Urothelium cell line (cell line): ENCODE measurements around the gene ZNF880.
"Not testable (repeated sequence)": the region's sequence is repeated elsewhere in the genome, so short reads cannot be mapped to it uniquely, and the experiment has no call there.

Experiments
- DNase-seq: peaks from one replicate; pipeline ENCODE4 v3.0.0; 2011; ENCODE audit warnings: low spot score, mixed read lengths
- FAIRE-seq: peaks from 2 replicates; lab custom pipeline; 2011; peaks lifted over from hg19 to GRCh38; lab: Jason Lieb, UNC

ZNF880 gene

GRCh38 chr19:52369559-52370340, at the start of gene ZNF880:
TSS of gene ZNF880 (plus strand) at chr19:52369923. CDS start at chr19:52369966, 43 bp downstream.
- FAIRE-seq (no peak), DNase-seq (no peak)

- DNase-seq (no peak), FAIRE-seq (no peak)
Measured at GRCh38 chr19:52322429-52322828, 47.3 kb upstream of the ZNF880 start.

DNA sequence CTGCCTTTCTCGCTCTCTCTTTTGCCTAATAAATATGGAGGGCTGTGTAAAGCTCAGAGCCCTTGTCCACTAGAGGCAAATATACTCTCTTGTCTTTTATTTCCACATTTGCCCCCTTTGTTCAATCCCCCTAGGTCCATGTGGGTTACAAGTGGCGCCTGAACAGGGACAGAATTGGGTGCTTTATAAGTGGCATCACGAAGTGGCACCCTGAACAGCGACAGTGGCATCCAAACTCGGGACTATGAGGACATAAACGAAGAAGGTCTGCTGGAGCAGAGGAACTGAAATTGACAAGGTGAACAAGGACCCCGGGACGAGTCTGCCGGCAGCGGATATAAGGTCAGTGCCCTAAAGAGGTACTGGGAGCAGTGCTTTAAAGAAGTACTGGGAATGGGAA, 38.0 kb upstream of the ZNF880 start:
- FAIRE-seq (no peak), DNase-seq (no peak)

- FAIRE-seq, result no peak
- no peak for DNase-seq
Measured at GRCh38 chr19:52335768-52336116, 34.0 kb upstream of the ZNF880 start.

DNA sequence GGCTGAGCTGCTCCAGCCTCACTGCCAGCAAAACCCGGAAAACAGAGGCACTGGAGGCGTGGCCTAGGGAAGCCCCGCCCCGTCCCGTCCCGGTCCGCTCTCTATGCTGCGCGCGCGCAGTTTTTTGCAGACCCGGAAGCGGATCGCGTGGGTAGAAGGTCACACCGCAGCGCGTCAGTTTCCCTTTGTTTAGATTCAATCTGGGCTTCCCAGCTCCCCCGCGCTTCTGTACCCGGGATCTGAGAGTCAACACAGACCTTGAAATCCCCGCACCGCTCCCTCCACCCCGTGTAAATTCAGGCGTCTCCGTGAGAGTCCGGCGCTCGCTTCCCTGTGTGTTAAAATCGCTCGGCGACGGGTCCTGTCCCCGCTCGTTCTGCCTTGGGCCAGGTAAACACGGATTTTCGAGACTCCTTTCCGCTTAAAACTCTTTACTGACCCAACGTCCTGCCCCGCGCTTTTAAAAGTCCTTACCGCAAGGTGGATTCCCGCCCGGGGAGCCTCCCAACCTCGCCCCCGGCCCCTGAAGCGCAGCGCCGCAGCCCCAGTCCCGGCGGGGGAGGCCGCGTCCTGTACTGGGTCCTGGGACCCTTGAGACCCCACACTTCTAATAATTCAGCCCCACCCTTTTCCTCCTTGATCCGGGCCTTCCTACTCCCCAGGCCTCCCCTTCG, 33.5 kb upstream of the ZNF880 start, which contains the start of gene ZNF610:
TSS of gene ZNF610 (plus strand) at position 127 of the 674 bp plus-strand sequence. CDS start 12,930 bp downstream, outside the sequence.
- DNase-seq, result peak; percentile 83

DNA sequence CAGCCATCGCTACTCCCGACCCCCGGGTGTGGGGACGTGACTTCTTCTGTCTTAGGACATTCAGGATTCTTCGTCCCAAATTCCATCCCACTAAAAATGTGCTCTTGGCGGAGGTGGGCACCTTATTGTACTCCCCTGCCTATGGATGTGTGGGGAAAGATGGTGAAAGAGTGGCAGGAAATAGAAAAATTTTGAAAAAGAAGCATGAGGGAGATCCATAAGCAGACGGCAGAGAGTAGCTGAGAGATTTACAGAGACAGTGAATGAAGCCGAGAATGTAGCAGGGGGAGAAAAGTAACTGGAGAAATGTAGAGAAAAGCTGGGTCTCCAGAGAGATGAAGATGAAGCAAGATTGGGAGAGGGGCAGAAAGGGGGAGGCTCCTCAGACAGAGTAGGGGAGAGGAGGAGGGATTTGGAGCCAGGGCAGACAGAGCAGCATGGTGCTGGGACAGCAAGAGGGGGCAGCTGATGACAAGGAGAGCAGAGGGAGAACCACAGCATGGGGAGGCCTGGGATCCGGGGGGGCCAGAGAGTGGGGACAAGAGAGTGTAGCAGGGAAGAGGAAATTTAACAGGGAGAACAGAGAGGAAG, 32.8 kb upstream of the ZNF880 start:
- DNase-seq, result no peak

More for the DNA sequence above, 33.5 kb upstream of the ZNF880 start, which contains the start of gene ZNF610:
- FAIRE-seq, result no peak

GRCh38 chr19:52339022-52339421, 30.7 kb upstream of the ZNF880 start:
- not testable (repeated sequence) for FAIRE-seq, DNase-seq

More for the DNA sequence above, 32.8 kb upstream of the ZNF880 start:
- FAIRE-seq, result no peak

- DNase-seq, result peak; percentile 38
- no peak for FAIRE-seq
Measured at GRCh38 chr19:52343548-52343947, 26.2 kb upstream of the ZNF880 start.

- DNase-seq (no peak), FAIRE-seq (no peak)
Measured at GRCh38 chr19:52345162-52345561, 24.6 kb upstream of the ZNF880 start.

DNA sequence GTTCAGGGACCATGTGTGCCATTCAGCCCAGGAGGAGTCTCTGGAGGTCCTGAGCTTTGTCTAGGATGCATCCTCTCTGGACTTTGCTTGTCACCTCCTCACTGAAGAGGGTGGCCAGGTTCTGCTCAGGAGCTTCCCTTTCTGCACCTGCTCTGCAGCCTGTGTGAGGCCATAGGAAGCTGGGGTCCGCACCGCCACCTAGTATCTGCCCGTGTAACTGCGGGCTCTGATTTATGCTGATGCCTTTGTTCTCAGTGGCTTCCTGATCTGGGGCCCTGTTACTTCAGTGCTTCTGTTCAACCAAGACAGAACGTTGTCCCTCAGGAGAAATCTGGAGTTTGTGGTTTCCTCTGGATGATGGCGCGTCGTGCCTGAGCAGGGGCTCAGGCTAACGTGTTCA, 18.2 kb upstream of the ZNF880 start:
- DNase-seq, result no peak
- no peak for FAIRE-seq

- FAIRE-seq (no peak), DNase-seq (no peak)
Measured at GRCh38 chr19:52366414-52366824, 3.3 kb upstream of the ZNF880 start.

DNA sequence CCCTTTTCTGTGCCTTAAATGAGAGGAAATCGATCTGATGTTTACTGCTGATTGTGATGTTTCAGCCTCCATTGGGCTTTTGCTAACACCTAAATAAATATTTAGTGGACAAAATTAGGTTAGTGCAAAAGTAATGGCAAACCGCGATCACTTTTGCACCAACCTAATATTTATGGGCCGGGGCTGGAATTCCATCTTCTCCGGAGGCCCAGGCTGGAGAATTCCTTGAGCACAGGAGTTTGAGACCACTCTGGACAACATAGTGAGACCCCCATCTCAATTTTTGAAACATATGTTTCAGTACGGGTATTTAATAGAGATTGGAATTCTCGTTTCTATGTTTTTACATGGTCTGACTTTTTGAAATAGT, 603 bp downstream of the ZNF880 start:
- FAIRE-seq, result no peak

GRCh38 chr19:52391135-52391534, 21.4 kb downstream of the ZNF880 start:
- DNase-seq, result no peak
- no peak for FAIRE-seq

More for the DNA sequence above, 603 bp downstream of the ZNF880 start:
- no peak for DNase-seq

DNA sequence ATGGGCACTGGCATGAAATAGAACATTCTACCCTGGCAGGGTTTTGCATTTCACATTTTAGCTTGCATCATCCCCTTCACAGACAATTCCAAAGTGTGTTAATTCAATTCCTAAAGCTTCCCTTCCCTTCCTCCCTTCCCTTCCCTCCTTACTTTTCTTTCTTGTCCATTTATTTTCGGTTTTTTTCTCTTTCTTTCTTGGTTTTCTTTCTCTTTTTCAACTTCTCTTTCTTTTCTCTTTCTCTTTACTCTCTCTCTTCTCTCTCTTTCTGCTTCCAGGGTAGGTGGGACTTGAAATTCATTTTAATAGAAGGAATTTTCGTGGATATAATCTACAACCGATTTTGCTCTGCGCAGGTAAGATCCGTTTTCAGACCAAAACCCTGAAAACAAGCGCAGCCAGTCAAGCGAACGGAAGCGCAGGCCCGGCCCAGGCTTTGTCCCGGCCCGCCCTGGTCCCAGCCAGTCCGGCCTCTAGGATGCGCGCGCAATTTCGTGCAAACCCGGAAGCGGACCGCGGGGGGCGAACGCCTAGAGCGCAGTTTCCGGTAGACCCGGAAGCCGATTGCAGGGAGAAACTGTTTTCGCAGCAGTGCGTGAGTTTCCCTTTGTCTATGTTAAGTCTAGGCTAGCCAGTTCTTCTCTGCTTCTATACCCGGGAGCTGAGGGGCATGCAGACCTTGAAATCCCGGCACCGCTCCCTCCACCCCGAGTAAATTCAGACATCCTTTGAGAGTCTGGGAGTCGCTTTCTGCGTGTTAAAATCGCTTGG, 27.8 kb downstream of the ZNF880 start, which contains the start of gene ZNF528:
TSS of gene ZNF528 (plus strand) at position 540 of the 771 bp plus-strand sequence. CDS start 4,165 bp downstream, outside the sequence.
- DNase-seq, result peak; percentile 98
- peak; percentile 63 for FAIRE-seq

- DNase-seq (peak; percentile 38), FAIRE-seq (no peak)
Measured at GRCh38 chr19:52398081-52398441, 28.3 kb downstream of the ZNF880 start.

DNA sequence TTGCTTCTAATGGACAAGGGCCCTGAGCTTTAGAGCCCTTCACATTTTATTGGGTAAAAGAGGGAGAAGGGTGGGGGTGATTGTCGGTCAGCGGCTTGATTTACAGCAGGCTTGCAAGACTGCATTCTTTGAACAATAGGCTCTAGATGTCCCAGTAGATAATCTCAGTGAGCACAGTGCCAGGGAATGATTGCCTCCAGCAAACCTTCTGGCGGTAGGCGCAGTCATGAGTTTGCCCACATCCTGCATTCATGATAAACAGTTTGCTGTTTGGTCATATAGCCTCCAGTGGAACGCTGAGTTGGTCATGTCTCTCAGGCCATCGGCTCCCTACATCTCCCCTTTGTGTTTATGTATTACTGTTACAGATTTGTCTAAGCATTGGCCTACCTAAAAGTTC, 40.6 kb downstream of the ZNF880 start:
- no peak for DNase-seq
- FAIRE-seq, result no peak

DNA sequence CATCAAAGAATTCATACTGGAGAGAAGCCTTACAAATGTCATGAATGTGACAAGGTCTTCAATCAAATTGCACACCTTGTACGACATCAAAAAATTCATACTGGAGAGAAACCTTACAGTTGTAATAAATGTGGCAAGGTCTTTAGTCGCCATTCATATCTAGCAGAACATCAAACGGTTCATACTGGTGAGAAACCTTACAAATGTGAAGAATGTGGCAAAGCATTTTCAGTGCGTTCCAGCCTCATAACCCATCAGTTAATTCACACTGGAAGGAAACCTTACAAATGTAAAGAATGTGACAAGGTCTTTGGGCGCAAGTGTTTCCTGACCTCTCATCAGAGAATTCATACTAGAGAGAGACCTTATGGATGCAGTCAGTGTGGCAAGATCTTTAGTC, 46.0 kb downstream of the ZNF880 start:
- DNase-seq (no peak), FAIRE-seq (no peak)

DNA sequence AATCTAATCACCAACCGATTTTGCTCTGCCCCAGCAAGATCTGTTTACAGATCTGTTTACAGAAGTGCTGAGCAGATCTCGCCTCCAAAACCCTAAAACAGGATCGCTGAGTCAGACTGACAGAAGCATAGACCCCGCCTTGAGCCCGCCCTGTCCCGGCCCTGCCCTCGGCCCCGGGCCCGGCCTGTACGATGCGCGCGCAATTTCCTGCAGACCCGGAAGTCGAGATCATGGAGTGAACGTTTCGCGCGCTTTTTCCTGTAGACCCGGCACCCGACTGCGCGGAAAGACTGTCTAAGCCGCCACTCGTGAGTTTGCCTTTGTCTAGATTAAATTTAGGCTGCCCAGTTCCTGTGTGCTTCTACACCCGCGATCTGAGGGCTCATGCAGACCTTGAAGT, 59.2 kb downstream of the ZNF880 start, which contains the start of gene ZNF534:
TSS of gene ZNF534 (plus strand) at position 212 of the 400 bp plus-strand sequence. CDS start 2,327 bp downstream, outside the sequence.
- FAIRE-seq (no peak), DNase-seq (no peak)
